ENCODE results near the gene CST3.

GRCh38 chr20:23602699-23603098 lies 35.1 kb downstream of the CST3 start:
- no peak for TF ChIP-seq CTCF (IDR thresholded peaks at IDR 0.05)
- TF ChIP-seq POLR2A (IDR thresholded peaks at IDR 0.05): no peak
